HL-60 (cell line): ENCODE results near the gene SCAI.
"Not testable (repeated sequence)": the region's sequence is repeated elsewhere in the genome, so short reads cannot be mapped to it uniquely, and the experiment has no call there.

ENCODE experiments used
- DNase-seq, 2 experiments: peaks; one replicate each; pipeline ENCODE4 v3.0.0-alpha.2; 2010 to 2020; ENCODE audit warnings: low read depth in 1 of 2, low spot score in 1 of 2
- H3K27ac ChIP-seq: fragments of 250-450 bp; sonication (Bioruptor Pico); replicated peaks from 2 replicates; pipeline ENCODE4 v1.5.1; 2020; ENCODE audit warnings: mild to moderate bottlenecking, moderate library complexity
- H3K27me3 ChIP-seq: fragments of 250-450 bp; sonication (Bioruptor Pico); 2 replicates; pipeline ENCODE4 v1.5.1; 2021; ENCODE audit warnings: mild to moderate bottlenecking, moderate library complexity; ENCODE audit not compliant: insufficient read depth, poor library complexity, severe bottlenecking
- H3K4me3 ChIP-seq: replicated peaks from 2 replicates; pipeline ENCODE4 v1.5.1; 2011; ENCODE audit warnings: mild to moderate bottlenecking, control low read depth, low read length; ENCODE audit not compliant: insufficient read depth
- GABPA ChIP-seq: IDR thresholded peaks from 2 replicates; pipeline ENCODE4 v1.6.1; 2012; ENCODE audit warnings: low read depth
- POLR2AphosphoS5 ChIP-seq: IDR thresholded peaks from 2 replicates; pipeline ENCODE4 v1.6.1; 2012; ENCODE audit warnings: low read depth
- SPI1 ChIP-seq: IDR thresholded peaks from 2 replicates; pipeline ENCODE4 v1.6.1; 2012; ENCODE audit warnings: low read depth, mild to moderate bottlenecking, borderline replicate concordance
- TF ChIP-seq, protein P1 (sequence below): IDR thresholded peaks from one replicate; pipeline ENCODE4 v1.5.1; 2011; ENCODE audit warnings: low read length, control low read depth, inconsistent platforms; ENCODE audit not compliant: insufficient read depth
- TF ChIP-seq, protein P2 (sequence below): IDR thresholded peaks from 2 replicates; pipeline ENCODE4 v1.6.1; 2012; ENCODE audit warnings: low read depth; ENCODE audit not compliant: insufficient replicate concordance

Gene SCAI

DNA sequence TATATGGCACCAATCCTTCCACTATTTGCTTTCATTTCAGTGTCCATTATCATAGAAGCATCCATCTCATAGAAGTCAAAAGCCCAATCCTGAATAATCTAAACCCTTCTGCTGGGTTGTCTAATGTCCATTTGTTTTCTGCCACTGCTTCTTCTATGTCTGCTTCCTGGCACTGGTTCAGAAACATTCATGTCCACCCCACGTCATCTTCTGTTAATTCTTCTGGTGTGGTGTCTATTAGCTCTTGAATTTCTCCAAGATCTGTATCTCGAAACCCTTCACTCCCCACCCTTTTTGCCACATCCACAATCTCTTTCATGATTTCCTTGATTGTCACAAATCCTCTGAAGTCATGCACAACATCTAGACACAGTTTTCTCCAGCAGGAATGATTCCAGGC lies 179.3 kb downstream of the SCAI start:
- no peak overlapping the region for H3K4me3 ChIP-seq
- no peak overlapping the region for H3K27ac ChIP-seq
- no peak for DNase-seq
- H3K27me3 ChIP-seq, result no peaks in the 10 kb centered on the region
- TF ChIP-seq GABPA (no peak), POLR2AphosphoS5 (no peak), SPI1 (no peak)
- TF ChIP-seq, protein P1, sequence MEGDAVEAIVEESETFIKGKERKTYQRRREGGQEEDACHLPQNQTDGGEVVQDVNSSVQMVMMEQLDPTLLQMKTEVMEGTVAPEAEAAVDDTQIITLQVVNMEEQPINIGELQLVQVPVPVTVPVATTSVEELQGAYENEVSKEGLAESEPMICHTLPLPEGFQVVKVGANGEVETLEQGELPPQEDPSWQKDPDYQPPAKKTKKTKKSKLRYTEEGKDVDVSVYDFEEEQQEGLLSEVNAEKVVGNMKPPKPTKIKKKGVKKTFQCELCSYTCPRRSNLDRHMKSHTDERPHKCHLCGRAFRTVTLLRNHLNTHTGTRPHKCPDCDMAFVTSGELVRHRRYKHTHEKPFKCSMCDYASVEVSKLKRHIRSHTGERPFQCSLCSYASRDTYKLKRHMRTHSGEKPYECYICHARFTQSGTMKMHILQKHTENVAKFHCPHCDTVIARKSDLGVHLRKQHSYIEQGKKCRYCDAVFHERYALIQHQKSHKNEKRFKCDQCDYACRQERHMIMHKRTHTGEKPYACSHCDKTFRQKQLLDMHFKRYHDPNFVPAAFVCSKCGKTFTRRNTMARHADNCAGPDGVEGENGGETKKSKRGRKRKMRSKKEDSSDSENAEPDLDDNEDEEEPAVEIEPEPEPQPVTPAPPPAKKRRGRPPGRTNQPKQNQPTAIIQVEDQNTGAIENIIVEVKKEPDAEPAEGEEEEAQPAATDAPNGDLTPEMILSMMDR, result no peak
- TF ChIP-seq, protein P2, sequence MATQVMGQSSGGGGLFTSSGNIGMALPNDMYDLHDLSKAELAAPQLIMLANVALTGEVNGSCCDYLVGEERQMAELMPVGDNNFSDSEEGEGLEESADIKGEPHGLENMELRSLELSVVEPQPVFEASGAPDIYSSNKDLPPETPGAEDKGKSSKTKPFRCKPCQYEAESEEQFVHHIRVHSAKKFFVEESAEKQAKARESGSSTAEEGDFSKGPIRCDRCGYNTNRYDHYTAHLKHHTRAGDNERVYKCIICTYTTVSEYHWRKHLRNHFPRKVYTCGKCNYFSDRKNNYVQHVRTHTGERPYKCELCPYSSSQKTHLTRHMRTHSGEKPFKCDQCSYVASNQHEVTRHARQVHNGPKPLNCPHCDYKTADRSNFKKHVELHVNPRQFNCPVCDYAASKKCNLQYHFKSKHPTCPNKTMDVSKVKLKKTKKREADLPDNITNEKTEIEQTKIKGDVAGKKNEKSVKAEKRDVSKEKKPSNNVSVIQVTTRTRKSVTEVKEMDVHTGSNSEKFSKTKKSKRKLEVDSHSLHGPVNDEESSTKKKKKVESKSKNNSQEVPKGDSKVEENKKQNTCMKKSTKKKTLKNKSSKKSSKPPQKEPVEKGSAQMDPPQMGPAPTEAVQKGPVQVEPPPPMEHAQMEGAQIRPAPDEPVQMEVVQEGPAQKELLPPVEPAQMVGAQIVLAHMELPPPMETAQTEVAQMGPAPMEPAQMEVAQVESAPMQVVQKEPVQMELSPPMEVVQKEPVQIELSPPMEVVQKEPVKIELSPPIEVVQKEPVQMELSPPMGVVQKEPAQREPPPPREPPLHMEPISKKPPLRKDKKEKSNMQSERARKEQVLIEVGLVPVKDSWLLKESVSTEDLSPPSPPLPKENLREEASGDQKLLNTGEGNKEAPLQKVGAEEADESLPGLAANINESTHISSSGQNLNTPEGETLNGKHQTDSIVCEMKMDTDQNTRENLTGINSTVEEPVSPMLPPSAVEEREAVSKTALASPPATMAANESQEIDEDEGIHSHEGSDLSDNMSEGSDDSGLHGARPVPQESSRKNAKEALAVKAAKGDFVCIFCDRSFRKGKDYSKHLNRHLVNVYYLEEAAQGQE, result no peak

DNA sequence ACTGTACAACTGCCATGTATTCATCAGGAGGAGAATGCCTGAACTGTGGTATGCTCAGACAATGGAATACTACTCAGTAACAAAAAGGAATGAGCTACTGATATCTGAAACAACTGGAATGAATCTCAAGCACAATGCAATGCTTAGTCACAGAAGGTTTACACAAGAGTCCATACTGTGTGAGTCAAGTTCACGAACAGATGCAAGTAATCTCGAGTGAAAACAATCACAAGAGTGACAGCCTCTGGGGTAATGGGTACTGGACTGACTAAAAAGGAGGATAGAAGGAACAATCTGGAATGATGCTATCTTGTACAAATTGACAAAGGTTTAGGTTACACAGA lies 182.9 kb downstream of the SCAI start:
- no peak overlapping the region for H3K27ac ChIP-seq
- no peak overlapping the region for H3K4me3 ChIP-seq
- no peak for DNase-seq
- TF ChIP-seq POLR2AphosphoS5 (no peak), SPI1 (no peak), GABPA (no peak)
- TF ChIP-seq, protein P2, result no peak
- TF ChIP-seq, protein P1, result no peak
- H3K27me3 ChIP-seq, result no peaks in the 10 kb centered on the region

DNA sequence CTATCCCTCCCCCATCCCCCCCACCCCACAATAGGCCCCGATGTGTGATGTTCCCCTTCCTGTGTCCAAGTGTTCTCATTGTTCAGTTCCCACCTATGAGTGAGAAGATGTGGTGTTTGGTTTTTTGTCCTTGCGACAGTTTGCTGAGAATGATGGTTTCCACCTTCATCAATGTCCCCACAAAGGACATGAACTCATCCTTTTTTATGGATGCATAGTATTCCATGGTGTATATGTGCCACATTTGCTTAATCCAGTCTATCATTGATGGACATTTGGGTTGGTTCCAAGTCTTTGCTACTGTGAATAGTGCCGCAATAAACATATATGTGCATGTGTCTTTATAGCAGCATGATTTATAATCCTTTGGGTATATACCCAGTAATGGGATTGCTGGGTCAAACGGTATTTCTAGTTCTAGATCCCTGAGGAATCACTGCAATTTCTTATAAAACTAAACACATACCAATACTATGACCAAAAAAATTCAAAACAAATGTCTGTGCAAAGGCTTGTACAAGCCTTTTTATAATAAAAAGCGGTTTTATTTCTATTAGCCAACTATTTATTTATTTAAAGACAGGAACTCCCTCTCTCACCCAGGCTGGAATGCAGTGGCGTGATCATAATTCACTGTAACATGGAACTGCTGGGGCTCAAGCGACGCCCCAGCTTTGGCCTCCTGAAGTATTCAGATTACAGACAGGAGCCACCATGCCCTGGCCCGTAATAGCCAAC lies 183.5 kb downstream of the SCAI start:
- not testable (repeated sequence) for H3K4me3 ChIP-seq, H3K27ac ChIP-seq, H3K27me3 ChIP-seq, DNase-seq

DNA sequence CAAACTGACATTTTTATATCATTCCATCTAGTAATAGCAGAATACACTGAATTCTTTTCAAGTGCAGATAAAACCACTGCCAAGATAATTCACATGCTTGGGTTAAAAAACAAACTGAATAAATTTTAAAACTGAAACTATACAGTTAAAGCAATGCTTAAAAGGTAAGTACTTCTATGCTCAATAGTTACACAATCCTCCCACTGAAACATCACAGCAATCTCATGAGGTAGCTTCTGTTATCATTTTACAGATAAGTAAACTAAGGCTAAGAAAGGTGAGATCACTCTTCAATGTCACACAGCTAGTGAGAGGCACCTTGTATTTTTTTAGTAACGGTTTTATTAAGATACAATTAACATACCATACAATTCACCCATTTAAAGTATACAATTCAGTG lies 189.1 kb downstream of the SCAI start:
- no peak overlapping the region for H3K27ac ChIP-seq
- TF ChIP-seq GABPA, result no peak
- TF ChIP-seq, protein P2, result no peak
- no peak for DNase-seq
- H3K27me3 ChIP-seq, result no peaks in the 10 kb centered on the region
- H3K4me3 ChIP-seq, result no peak overlapping the region
